H9 (cell line): Measurements from ENCODE around the gene COG2. TPM values are rescaled to one million over a fixed set of nuclear protein-coding genes. Genes with fewer than 3 reads are reported as not detected.

Experiments used
- DNase-seq: peaks from one replicate; pipeline ENCODE4 v3.0.0-alpha.2; 2017
- H2AFZ ChIP-seq: one replicate; pipeline ENCODE4 v1.6.1; 2013; ENCODE audit warnings: mild to moderate bottlenecking, low read length, control low read depth, moderate library complexity
- H2AK5ac ChIP-seq: 2 replicates; pipeline ENCODE4 v1.6.1; 2013; ENCODE audit warnings: low read length, control low read depth, mixed read lengths; ENCODE audit not compliant: insufficient read length
- H2BK120ac ChIP-seq: one replicate; pipeline ENCODE4 v1.6.1; 2013; ENCODE audit warnings: low read depth, mild to moderate bottlenecking, low read length, control low read depth, inconsistent platforms; ENCODE audit not compliant: poor library complexity, severe bottlenecking
- H2BK12ac ChIP-seq: 2 replicates; pipeline ENCODE4 v1.6.1; 2013; ENCODE audit warnings: low read length, control low read depth, mixed read lengths, low read depth; ENCODE audit not compliant: insufficient read length
- H2BK15ac ChIP-seq: 2 replicates; pipeline ENCODE4 v1.6.1; 2013; ENCODE audit warnings: low read depth, low read length, control low read depth
- H2BK20ac ChIP-seq: one replicate; pipeline ENCODE4 v1.6.1; 2013; ENCODE audit warnings: low read depth, mild to moderate bottlenecking, low read length, control low read depth, inconsistent platforms; ENCODE audit not compliant: poor library complexity, severe bottlenecking
- H2BK5ac ChIP-seq: 2 replicates; pipeline ENCODE4 v1.6.1; 2013; ENCODE audit warnings: low read length, control low read depth, mixed read lengths; ENCODE audit not compliant: insufficient read length
- H3K14ac ChIP-seq: 2 replicates; pipeline ENCODE4 v1.6.1; 2013; ENCODE audit warnings: low read length, control low read depth; ENCODE audit not compliant: insufficient read depth
- H3K18ac ChIP-seq: 2 replicates; pipeline ENCODE4 v1.6.1; 2013; ENCODE audit warnings: low read depth, mild to moderate bottlenecking, mixed read lengths, low read length, control low read depth; ENCODE audit not compliant: insufficient read length
- H3K23ac ChIP-seq: 2 replicates; pipeline ENCODE4 v1.6.1; 2013; ENCODE audit warnings: low read length, control low read depth, mixed read lengths, low read depth; ENCODE audit not compliant: insufficient read length
- H3K23me2 ChIP-seq: 2 replicates; pipeline ENCODE4 v1.6.1; 2013; ENCODE audit warnings: low read depth, mild to moderate bottlenecking, mixed read lengths, low read length, control low read depth; ENCODE audit not compliant: insufficient read length, poor library complexity, severe bottlenecking
- H3K27ac ChIP-seq: 2 replicates; pipeline ENCODE4 v1.5.1; 2013; ENCODE audit warnings: low read length, control low read depth, mixed read lengths, low read depth; ENCODE audit not compliant: insufficient read length
- H3K27me3 ChIP-seq: 2 replicates; pipeline ENCODE4 v1.6.1; 2013; ENCODE audit warnings: low read length, control low read depth, inconsistent platforms; ENCODE audit not compliant: insufficient read depth
- H3K4ac ChIP-seq: 2 replicates; pipeline ENCODE4 v1.6.1; 2013; ENCODE audit warnings: low read depth, mild to moderate bottlenecking, control low read depth, inconsistent platforms, low read length, moderate library complexity
- H3K4me1 ChIP-seq: 2 replicates; pipeline ENCODE4 v1.6.1; 2013; ENCODE audit warnings: low read length, control low read depth, inconsistent platforms; ENCODE audit not compliant: insufficient read depth
- H3K4me2 ChIP-seq: 2 replicates; pipeline ENCODE4 v1.6.1; 2013; ENCODE audit warnings: low read length, control low read depth, mixed read lengths; ENCODE audit not compliant: insufficient read length, insufficient read depth
- H3K56ac ChIP-seq: 2 replicates; pipeline ENCODE4 v1.6.1; 2013; ENCODE audit warnings: low read depth, mild to moderate bottlenecking, mixed read lengths, low read length, control low read depth; ENCODE audit not compliant: insufficient read length
- H3K79me1 ChIP-seq: 2 replicates; pipeline ENCODE4 v1.6.1; 2013; ENCODE audit warnings: low read depth, mild to moderate bottlenecking, moderate library complexity, low read length, control low read depth, inconsistent platforms; ENCODE audit not compliant: insufficient read depth, poor library complexity, severe bottlenecking
- H3K79me2 ChIP-seq: 2 replicates; pipeline ENCODE4 v1.6.1; 2013; ENCODE audit warnings: low read length, control low read depth, inconsistent platforms; ENCODE audit not compliant: insufficient read depth
- H3K9ac ChIP-seq: 2 replicates; pipeline ENCODE4 v1.6.1; 2013; ENCODE audit warnings: low read length, control low read depth, mixed read lengths; ENCODE audit not compliant: insufficient read length; ENCODE audit errors: extremely low read depth
- H3K9me3 ChIP-seq: one replicate; pipeline ENCODE4 v1.6.1; 2013; ENCODE audit warnings: low read depth, low read length, inconsistent platforms; ENCODE audit not compliant: control insufficient read depth
- H3T11ph ChIP-seq: one replicate; pipeline ENCODE4 v1.6.1; 2013; ENCODE audit warnings: mild to moderate bottlenecking, low read length, control low read depth, inconsistent platforms
- H4K20me1 ChIP-seq: one replicate; pipeline ENCODE4 v1.6.1; 2013; ENCODE audit not compliant: control insufficient read depth, insufficient read length, insufficient read depth
- H4K5ac ChIP-seq: 2 replicates; pipeline ENCODE4 v1.6.1; 2013; ENCODE audit warnings: low read depth, mild to moderate bottlenecking, mixed read lengths, low read length, control low read depth; ENCODE audit not compliant: insufficient read length
- H4K8ac ChIP-seq: replicated peaks from 2 replicates; pipeline ENCODE4 v1.6.1; 2013; ENCODE audit warnings: low read length, control low read depth, mixed read lengths, low read depth; ENCODE audit not compliant: insufficient read length
- H4K91ac ChIP-seq: 2 replicates; pipeline ENCODE4 v1.6.1; 2013; ENCODE audit warnings: low read depth, mild to moderate bottlenecking, moderate library complexity, mixed read lengths, low read length, control low read depth; ENCODE audit not compliant: insufficient read length
- H3K27ac Mint-ChIP-seq, 3 experiments: 2 replicates in 2 of 3; 3 replicates in 1 of 3; pipeline ENCODE4 v1.8.0; 2020 to 2021; ENCODE audit warnings: mixed read lengths in 3 of 3, mild to moderate bottlenecking in 1 of 3, moderate library complexity in 1 of 3
- H3K27me3 Mint-ChIP-seq: 2 replicates; pipeline ENCODE4 v1.8.0; 2021; ENCODE audit warnings: low read depth, mild to moderate bottlenecking, moderate library complexity, mixed read lengths
- H3K36me3 Mint-ChIP-seq, 3 experiments: 2 replicates in 2 of 3; 3 replicates in 1 of 3; pipeline ENCODE4 v1.8.0; 2020 to 2021; ENCODE audit warnings: low read depth in 3 of 3, mixed read lengths in 3 of 3; ENCODE audit not compliant: insufficient read depth in 1 of 3
- H3K4me1 Mint-ChIP-seq, 2 experiments: 2 replicates each; pipeline ENCODE4 v1.8.0; 2020; ENCODE audit warnings: mixed read lengths in 2 of 2
- H3K4me3 Mint-ChIP-seq, 2 experiments: 2 replicates in 1 of 2; 3 replicates in 1 of 2; pipeline ENCODE4 v1.8.0; 2020 to 2021; ENCODE audit warnings: mild to moderate bottlenecking in 2 of 2, mixed read lengths in 2 of 2, moderate library complexity in 1 of 2
- H3K9me3 Mint-ChIP-seq, 2 experiments: 2 replicates in 1 of 2; 3 replicates in 1 of 2; pipeline ENCODE4 v1.8.0; 2020; ENCODE audit warnings: mild to moderate bottlenecking in 2 of 2, mixed read lengths in 2 of 2, moderate library complexity in 1 of 2
- CTCF ChIP-seq: fragments of 200-600 bp; sonication (generic); conservative IDR thresholded peaks from 3 replicates; pipeline ENCODE4 v1.8.0; 2021; ENCODE audit warnings: antibody characterized with exemption, mild to moderate bottlenecking
- WGBS: extraction: QIAGEN DNeasy Blood & Tissue Kit; methylation state at CpG from one replicate; pipeline ENCODE4 v1.1.7; 2013; ENCODE audit warnings: missing lambda C conversion rate, low lambda C conversion rate, mixed read lengths; ENCODE audit not compliant: insufficient read length; ENCODE audit errors: extremely low coverage; 5-methylcytosine and 5-hydroxymethylcytosine counted together
- total RNA-seq: library from RNA; stranded (reverse); gene quantifications from 2 replicates; pipeline ENCODE4 v1.2.1, GENCODE V29; 2021

COG2 gene
- total RNA-seq, 1 experiment from 2014 or later, result 42.2 TPM

GRCh38 chr1:230639714-230640209 lies 2.5 kb upstream of the COG2 start:
- Histone ChIP-seq H3K4me1 (no peaks in the 10 kb centered on the region), H2AFZ (no peak overlapping the region), H3K23ac (no peak overlapping the region), H2BK20ac (no peak overlapping the region), H3K23me2 (peaks cover 5% of the 10 kb centered on the region), H2BK12ac (no peak overlapping the region), H4K20me1 (no peaks in the 10 kb centered on the region), H3K9ac (no peak overlapping the region), H3K27me3 (no peaks in the 10 kb centered on the region), H2BK15ac (no peak overlapping the region), H4K5ac (no peak overlapping the region), H4K8ac (no peak overlapping the region), H3K14ac (no peak overlapping the region), H3K56ac (no peak overlapping the region), H2AK5ac (no peak overlapping the region), H2BK5ac (no peak overlapping the region), H4K91ac (no peak overlapping the region), H3K79me1 (peaks cover 7% of the 10 kb centered on the region), H3K9me3 (no peaks in the 10 kb centered on the region), H3K18ac (no peak overlapping the region), H3K27ac (no peak overlapping the region), H3T11ph (no peak overlapping the region), H3K4ac (no peak overlapping the region), H3K79me2 (peaks cover 19% of the 10 kb centered on the region), H3K4me2 (no peak overlapping the region), H2BK120ac (no peak overlapping the region)
- Mint-ChIP-seq H3K9me3 (no peaks in the 10 kb centered on the region; a peak in 1 of 5 replicates), H3K4me3 (no peak overlapping the region), H3K36me3 (no peaks in the 10 kb centered on the region), H3K4me1 (peaks cover 22 to 34% of the 10 kb centered on the region in 2 experiments), H3K27me3 (peaks cover 18% of the 10 kb centered on the region), H3K27ac (no peak overlapping the region)
- no CpG with 5 or more reads among the region's 5 CpGs for WGBS
- TF ChIP-seq CTCF, result no peak
- no peak for DNase-seq
